SK-N-SH (cell line): ENCODE results near the gene PCNX2.

Experiments
- CTCF ChIP-seq: fragments of 200-600 bp; sonication (generic); IDR thresholded peaks from 2 replicates; pipeline ENCODE4 v1.6.1; 2017; ENCODE audit warnings: antibody characterized with exemption, mild to moderate bottlenecking, moderate library complexity
- EP300 ChIP-seq, 2 experiments: IDR thresholded peaks; 2 replicates each; pipeline versions ENCODE4 v1.4.0 to v1.6.1; 2012; ENCODE audit warnings: borderline replicate concordance in 1 of 2, low read depth in 1 of 2, low read length in 1 of 2
- GABPA ChIP-seq: IDR thresholded peaks from 2 replicates; pipeline ENCODE4 v1.4.0; 2012; ENCODE audit warnings: low read depth, mild to moderate bottlenecking
- MXI1 ChIP-seq: IDR thresholded peaks from 2 replicates; pipeline ENCODE4 v1.6.1; 2012; ENCODE audit warnings: mild to moderate bottlenecking, low read depth, low read length, improper control_type of control experiment
- POLR2AphosphoS5 ChIP-seq: IDR thresholded peaks from 2 replicates; pipeline ENCODE4 v1.6.1; 2012; ENCODE audit warnings: low read depth, low read length
- RAD21 ChIP-seq: IDR thresholded peaks from 2 replicates; pipeline ENCODE4 v1.6.1; 2012; ENCODE audit warnings: mild to moderate bottlenecking, low read length
- YY1 ChIP-seq: IDR thresholded peaks from 2 replicates; pipeline ENCODE4 v1.4.0; 2012; ENCODE audit warnings: low read depth, mild to moderate bottlenecking
- TF ChIP-seq, protein P1 (sequence below): IDR thresholded peaks from 2 replicates; pipeline ENCODE4 v1.4.0; 2012; ENCODE audit warnings: low read depth
- TF ChIP-seq, protein P2 (sequence below): IDR thresholded peaks from 2 replicates; pipeline ENCODE4 v1.4.0; 2012; ENCODE audit warnings: low read depth, borderline replicate concordance
- TF ChIP-seq, protein P3 (sequence below): IDR thresholded peaks from 2 replicates; pipeline ENCODE4; 2012
- TF ChIP-seq, protein P4 (sequence below): fragments of 150-350 bp; IDR thresholded peaks from 2 replicates; pipeline ENCODE4 v1.6.1; 2017; ENCODE audit warnings: antibody characterized with exemption, low read length, low read depth, borderline replicate concordance

DNA sequence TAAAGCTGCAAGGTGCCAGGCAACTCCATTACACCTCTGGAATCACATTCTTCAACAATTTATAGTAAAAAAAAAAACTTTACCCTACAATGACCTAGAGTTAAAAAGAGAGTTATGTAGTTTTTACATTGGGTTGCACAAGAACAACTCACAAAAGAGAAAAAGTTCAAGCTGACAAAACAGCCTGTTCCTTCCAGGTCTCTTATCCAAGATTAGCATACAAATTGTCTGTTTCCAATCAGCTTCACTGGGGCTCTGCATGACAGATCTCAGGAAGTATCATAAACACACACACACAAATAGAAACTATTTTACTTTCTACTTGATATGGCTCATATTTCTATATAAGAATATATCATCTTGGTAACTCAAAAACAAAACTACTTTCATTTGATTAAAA lies 154.6 kb downstream of the PCNX2 start:
- no peak for TF ChIP-seq YY1
- TF ChIP-seq, protein P1, sequence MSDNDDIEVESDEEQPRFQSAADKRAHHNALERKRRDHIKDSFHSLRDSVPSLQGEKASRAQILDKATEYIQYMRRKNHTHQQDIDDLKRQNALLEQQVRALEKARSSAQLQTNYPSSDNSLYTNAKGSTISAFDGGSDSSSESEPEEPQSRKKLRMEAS, result no peak
- TF ChIP-seq CTCF, result no peak
- no peak for TF ChIP-seq EP300 (IDR thresholded peaks at IDR 0.05; ENCODE audit: borderline replicate concordance in 1 of 2, low read depth in 1 of 2, low read length in 1 of 2)
- no peak for TF ChIP-seq MXI1
- TF ChIP-seq GABPA, result no peak
- TF ChIP-seq, protein P2, sequence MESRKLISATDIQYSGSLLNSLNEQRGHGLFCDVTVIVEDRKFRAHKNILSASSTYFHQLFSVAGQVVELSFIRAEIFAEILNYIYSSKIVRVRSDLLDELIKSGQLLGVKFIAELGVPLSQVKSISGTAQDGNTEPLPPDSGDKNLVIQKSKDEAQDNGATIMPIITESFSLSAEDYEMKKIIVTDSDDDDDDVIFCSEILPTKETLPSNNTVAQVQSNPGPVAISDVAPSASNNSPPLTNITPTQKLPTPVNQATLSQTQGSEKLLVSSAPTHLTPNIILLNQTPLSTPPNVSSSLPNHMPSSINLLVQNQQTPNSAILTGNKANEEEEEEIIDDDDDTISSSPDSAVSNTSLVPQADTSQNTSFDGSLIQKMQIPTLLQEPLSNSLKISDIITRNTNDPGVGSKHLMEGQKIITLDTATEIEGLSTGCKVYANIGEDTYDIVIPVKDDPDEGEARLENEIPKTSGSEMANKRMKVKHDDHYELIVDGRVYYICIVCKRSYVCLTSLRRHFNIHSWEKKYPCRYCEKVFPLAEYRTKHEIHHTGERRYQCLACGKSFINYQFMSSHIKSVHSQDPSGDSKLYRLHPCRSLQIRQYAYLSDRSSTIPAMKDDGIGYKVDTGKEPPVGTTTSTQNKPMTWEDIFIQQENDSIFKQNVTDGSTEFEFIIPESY, result no peak
- no peak for TF ChIP-seq POLR2AphosphoS5
- TF ChIP-seq RAD21, result no peak
- TF ChIP-seq, protein P3, sequence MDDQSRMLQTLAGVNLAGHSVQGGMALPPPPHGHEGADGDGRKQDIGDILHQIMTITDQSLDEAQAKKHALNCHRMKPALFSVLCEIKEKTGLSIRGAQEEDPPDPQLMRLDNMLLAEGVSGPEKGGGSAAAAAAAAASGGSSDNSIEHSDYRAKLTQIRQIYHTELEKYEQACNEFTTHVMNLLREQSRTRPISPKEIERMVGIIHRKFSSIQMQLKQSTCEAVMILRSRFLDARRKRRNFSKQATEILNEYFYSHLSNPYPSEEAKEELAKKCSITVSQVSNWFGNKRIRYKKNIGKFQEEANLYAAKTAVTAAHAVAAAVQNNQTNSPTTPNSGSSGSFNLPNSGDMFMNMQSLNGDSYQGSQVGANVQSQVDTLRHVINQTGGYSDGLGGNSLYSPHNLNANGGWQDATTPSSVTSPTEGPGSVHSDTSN, result no peak
- TF ChIP-seq, protein P4, sequence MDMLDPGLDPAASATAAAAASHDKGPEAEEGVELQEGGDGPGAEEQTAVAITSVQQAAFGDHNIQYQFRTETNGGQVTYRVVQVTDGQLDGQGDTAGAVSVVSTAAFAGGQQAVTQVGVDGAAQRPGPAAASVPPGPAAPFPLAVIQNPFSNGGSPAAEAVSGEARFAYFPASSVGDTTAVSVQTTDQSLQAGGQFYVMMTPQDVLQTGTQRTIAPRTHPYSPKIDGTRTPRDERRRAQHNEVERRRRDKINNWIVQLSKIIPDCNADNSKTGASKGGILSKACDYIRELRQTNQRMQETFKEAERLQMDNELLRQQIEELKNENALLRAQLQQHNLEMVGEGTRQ, result no peak
